SKM-1 (cell line): ENCODE data around the gene ANKMY1.
"Not testable (repeated sequence)": the region's sequence is repeated elsewhere in the genome, so short reads cannot be mapped to it uniquely, and the experiment has no call there.

ENCODE experiments used
- DNase-seq: peaks from one replicate; lab custom pipeline; 2025; ENCODE audit not compliant: unreplicated experiment; lab: John Stamatoyannopoulos, UW

Gene ANKMY1

DNA sequence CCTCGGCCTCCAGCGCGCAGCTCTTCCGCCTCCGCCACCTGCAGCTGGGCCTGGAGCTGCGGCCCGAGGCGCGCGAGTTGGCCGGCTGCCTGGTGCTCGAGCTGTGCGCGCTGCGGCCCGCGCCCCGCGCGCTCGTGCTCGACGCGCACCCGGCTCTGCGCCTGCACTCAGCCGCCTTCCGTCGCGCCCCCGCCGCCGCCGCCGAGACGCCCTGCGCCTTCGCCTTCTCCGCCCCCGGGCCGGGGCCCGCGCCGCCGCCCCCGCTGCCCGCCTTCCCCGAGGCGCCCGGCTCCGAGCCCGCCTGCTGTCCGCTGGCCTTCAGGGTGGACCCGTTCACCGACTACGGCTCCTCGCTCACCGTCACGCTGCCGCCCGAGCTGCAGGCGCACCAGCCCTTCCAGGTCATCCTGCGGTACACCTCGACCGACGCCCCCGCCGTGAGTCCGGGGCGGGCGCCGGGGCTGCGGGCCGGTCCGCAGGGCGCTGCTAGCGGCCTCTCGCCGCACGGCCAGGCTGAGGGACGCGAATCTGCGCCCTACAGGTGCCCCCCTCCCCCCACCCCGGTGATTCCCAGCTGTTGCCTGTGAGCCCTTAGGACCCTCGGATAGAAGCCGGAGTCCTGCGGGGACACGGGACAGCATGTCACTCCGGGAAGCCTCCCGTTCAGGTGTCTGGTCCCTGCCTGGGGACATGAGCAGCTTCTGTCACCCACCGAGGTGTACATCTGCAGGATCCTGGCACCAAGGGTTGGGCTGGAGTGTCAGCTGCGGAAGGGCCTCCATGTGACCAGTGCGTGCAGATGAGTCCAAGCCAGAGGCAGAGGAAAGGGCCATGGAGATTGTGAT, 11.1 kb upstream of the ANKMY1 start:
- DNase-seq, result no peak

GRCh38 chr2:240567872-240568677, 10.3 kb upstream of the ANKMY1 start, which contains the start of gene RNPEPL1:
TSS of gene RNPEPL1 (plus strand) at chr2:240568484. CDS start at chr2:240568587, 103 bp downstream.
- no peak for DNase-seq

DNA sequence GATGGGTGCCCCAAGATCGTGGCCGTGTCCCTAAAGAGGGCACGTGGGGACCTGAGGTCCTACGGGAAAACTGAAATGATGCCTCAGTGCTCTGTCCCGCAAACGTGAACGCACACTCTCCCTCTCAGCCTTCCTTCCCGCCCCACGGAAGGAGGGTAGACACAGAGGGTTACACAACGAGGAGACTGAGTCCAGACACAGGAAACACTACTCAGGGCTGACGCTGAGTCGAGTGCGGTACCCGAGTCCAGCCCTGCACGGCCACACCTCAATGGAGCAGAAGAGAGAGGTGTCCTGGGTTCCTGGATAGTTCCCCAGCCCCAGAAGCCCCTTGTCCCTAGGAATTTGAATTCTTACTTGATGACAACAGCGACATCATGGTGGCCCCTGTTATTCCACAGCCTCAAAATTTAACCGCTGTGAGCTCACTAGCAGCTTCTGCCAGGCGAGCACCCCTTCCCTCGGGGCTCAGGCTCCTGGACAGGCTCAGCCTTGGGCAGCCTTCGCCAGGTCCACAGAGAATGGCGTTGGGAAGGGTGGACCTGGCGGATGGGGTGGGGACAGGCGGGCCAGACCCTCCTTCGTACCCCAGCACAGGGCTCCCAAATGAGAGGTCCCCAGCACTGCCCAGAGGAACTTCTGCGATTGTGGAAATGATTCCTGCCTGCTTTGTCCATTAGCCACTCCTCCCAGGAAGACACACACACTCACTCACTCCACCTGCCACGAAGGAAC, 9.5 kb upstream of the ANKMY1 start:
- peak; percentile 51 for DNase-seq

DNA sequence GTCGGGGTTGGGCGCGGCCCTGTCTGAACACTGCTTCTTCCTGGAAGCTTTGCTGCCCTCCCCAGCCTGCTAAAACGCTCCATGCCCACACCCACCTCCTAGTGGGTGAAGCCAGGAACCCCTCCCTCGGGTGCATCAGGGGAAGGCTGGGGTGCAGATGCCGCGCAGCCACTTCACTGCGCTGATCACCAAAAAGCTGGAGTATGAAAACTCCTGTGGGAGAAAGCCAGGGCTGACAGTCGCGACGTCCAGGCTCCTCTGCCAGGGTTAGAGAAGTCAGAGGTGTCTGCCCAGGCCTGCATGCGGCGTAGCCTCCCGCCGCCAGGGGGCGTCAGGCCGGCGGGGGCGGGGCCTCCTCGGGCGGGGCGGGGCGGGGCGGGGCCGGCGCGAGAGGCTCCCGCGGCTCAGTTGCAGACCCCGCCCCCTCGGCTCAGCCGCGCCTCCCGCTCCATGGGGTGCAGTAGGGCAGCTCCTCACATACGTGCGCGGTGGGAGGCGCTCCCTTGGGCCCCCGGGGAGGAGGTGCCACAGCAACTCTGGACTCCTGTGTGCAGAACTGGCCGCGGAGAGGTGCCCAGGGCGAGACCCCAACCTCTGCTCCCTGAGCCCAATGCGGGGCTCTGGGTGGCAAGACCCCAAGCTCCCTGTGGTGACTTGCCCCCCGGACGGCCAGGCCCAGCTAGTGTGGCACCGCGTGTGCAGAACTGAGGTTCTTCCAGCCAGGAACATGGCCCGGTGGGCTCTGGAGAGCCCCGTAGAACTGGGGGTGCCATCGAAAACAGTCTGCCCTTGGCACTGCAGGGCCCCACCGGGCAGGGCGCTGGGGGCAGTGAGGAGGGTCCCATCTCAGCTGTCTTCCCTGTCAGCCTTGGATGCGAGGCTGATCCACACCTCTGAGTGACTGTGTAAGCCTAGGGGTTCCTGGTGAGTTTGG, 8.7 kb upstream of the ANKMY1 start:
- DNase-seq, result peak; percentile 76

GRCh38 chr2:240565333-240566202, 7.8 kb upstream of the ANKMY1 start:
- DNase-seq, result peak; percentile 60

DNA sequence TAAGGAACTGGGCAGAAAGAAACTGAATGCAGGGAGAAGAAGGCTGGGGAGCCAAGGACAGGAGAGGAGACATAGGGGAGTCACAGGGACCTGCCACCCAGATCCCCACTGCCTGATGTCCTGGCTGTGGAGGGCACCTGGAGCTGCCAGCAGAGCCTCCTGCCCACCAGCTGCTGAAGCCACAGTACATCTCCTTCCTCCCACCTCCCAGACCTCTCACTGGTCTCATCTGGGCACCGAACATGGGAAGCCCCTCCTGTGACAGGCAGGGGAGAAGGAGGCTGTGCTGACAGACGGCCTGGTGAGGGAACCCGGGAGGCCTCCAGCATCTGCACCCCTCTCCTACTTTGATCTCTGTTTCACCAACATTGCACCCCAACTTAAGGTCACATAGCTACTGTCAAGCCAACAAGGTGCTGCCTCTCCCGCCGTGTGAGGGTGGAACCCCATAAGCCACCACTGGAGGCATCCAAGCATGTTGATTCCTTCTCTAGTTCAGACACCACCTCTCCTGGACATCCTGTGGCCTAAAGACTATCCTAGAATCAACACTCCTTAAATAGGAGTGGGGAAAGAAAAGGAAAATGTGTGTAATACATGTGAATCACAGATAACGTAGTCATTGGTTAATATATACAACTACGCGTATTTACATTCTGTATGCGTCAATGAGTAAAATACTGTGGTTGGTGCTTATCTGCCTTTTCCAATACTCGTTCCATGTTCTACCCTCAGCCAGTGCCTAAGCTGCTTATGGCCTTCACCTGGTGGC, 7.0 kb upstream of the ANKMY1 start:
- no peak for DNase-seq

- no peak for DNase-seq
Observed at GRCh38 chr2:240563951-240564560, 6.3 kb upstream of the ANKMY1 start.

GRCh38 chr2:240563231-240563630, 5.4 kb upstream of the ANKMY1 start:
- not testable (repeated sequence) for DNase-seq

DNA sequence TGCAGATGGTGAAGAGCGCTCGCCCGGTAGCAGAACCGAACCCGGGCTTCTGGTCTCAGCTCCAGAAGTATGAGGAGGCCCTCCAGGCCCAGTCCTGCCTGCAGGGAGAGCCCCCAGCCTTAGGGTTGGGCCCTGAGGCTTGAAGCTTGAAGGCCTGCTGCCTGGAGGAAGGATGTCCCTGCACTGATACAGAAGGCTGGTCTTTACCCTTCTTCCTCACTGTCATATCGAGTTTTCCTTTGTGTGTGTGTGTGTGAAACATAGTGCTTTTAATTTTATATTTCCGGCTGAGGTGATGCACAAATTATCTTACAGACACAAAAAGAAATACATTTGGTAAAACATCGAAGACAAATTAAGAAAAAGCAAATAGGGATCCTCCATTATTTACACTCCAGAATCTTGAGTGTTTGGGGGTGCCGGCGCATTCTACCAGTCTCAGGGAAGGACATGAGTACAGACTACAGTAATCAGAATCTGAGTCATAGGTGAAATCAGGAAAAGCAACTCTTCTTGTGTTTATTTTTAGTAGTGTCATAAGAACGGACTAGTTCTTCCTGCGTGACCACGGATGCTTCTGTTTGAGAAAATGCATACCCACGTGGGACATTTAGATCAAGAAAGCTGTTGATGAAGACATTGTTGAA, 3.7 kb upstream of the ANKMY1 start:
- DNase-seq, result no peak

- peak; percentile 96 for DNase-seq
Observed at GRCh38 chr2:240560480-240561324, 2.9 kb upstream of the ANKMY1 start.

- DNase-seq, result peak; percentile 75
Observed at GRCh38 chr2:240560084-240560479, 2.3 kb upstream of the ANKMY1 start, which contains the start of gene DUSP28. TSS of gene DUSP28 (plus strand) at chr2:240560357. CDS start at chr2:240560685, 328 bp downstream.

DNA sequence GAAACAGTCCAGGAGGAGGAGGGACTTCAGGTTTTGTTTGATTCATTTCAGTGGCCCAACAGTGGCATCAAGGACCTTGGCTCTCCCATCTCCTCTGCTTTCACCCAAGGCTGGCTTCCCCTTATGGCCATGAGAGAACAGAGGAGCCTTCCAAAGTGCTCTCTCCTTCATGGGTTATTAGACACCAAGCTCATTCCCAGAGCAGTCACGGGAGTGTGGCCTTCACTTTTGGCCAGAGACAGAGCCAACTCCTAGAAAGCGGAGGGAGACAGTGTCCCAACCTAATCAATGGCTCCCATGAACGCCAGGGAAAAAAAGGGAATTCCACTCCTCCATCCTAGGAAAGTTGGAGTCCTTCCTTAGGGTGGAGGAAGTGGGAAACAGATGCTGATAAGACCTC, 1.5 kb upstream of the ANKMY1 start:
- DNase-seq, result no peak

DNA sequence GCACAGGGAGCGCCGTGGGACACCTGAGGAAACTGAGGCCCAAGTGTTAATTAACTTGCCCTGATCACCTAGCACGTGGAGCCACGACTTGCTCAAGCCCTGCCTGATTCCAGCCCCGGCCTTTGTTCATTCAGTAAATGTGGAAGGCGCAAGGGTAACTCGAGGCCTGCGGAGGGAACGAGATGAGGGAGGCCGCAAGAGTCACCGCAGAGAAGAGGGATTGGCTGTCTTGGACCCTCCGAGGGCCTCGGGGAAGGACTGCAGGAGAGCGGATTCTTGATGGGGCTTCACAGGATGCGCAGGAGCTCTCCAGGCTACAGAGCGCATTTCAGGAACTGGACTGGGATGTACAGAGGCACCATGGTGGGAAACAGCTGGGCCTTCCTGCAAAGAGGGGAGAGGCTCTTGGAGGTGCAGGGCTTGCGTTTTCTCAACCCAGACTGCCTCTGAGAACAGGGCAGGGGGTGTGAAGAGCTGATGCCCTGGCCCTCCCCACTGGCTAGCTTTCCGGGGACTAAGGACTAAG, 511 bp upstream of the ANKMY1 start:
- DNase-seq, result no peak

- DNase-seq, result no peak
Observed at GRCh38 chr2:240557101-240557751, 562 bp downstream of the ANKMY1 start.

- no peak for DNase-seq
Observed at GRCh38 chr2:240556553-240557100, 1.2 kb downstream of the ANKMY1 start.
